Body of pancreas (tissue), 4 donors: ENCODE data around the gene MAPT.

Experiments
- POLR2A ChIP-seq, 3 donors: fragments of 450-650 bp; IDR thresholded peaks; one replicate each; pipeline ENCODE4 v1.6.1; 2016; ENCODE audit warnings: antibody characterized with exemption in 3 of 3, mild to moderate bottlenecking in 2 of 3
- TF ChIP-seq, protein P1 (sequence below), 7 experiments: fragments of 450-650 bp in 4 of 7; fragments of 200-600 bp in 3 of 7; sonication (generic) in 3 of 7; IDR thresholded peaks; one replicate each; pipeline ENCODE4 v1.5.1; 2016 to 2019; ENCODE audit warnings: antibody characterized with exemption in 7 of 7

DNA sequence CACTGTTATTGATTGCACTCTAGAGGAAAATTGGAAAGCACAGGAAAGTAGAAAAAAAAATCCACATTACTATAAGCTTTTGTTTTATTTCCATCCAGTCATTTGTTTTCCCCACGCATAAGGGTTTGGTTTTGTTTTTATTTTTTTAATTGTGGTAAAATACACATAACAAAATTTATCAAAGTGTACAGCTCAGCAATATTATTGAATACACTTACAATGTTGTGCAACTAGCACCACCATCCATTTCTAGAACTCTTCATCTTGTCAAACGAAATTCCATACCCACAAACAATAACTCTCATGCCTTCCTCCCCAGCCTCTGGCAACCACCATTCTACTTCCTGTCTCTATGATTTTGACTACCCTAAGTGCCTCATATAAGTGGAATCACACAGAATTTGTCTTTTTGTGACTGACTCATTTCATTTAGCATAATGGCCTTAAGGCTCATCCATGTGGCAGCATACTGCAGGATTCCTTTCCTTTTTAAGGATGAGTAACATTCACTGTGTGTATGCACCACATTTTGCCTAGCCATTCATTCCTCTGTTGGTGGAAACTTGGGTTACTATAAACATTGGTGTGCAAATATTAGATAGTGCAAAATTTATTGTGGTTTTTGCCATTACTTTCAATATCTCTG is 38.5 kb upstream of the MAPT start:
- no peak for TF ChIP-seq POLR2A (IDR thresholded peaks at IDR 0.05)
- TF ChIP-seq, protein P1, sequence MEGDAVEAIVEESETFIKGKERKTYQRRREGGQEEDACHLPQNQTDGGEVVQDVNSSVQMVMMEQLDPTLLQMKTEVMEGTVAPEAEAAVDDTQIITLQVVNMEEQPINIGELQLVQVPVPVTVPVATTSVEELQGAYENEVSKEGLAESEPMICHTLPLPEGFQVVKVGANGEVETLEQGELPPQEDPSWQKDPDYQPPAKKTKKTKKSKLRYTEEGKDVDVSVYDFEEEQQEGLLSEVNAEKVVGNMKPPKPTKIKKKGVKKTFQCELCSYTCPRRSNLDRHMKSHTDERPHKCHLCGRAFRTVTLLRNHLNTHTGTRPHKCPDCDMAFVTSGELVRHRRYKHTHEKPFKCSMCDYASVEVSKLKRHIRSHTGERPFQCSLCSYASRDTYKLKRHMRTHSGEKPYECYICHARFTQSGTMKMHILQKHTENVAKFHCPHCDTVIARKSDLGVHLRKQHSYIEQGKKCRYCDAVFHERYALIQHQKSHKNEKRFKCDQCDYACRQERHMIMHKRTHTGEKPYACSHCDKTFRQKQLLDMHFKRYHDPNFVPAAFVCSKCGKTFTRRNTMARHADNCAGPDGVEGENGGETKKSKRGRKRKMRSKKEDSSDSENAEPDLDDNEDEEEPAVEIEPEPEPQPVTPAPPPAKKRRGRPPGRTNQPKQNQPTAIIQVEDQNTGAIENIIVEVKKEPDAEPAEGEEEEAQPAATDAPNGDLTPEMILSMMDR (IDR thresholded peaks at IDR 0.05) = no peak
